CD4-positive, alpha-beta T cell treated with Interleukin-10 for 1 hour (primary cell): Measurements from ENCODE around the gene KCNG1.

ENCODE experiments used
- DNase-seq: peaks from one replicate; pipeline ENCODE4 v3.0.0-alpha.2; 2020

KCNG1 gene

GRCh38 chr20:51034988-51035656 is 12.2 kb upstream of the KCNG1 start:
- DNase-seq: no peak

- no peak for DNase-seq
These were observed 11.6 kb upstream of the KCNG1 start for GRCh38 chr20:51034476-51034875.

- DNase-seq: no peak
These were observed 7.3 kb upstream of the KCNG1 start for GRCh38 chr20:51029963-51030920.

GRCh38 chr20:51029556-51029955 is 6.6 kb upstream of the KCNG1 start:
- no peak for DNase-seq

GRCh38 chr20:51028616-51029212 is 5.8 kb upstream of the KCNG1 start:
- no peak for DNase-seq

- no peak for DNase-seq
These were observed 4.3 kb upstream of the KCNG1 start for GRCh38 chr20:51027035-51027795.

- DNase-seq: no peak
These were observed 3.4 kb upstream of the KCNG1 start for GRCh38 chr20:51026269-51026668.

GRCh38 chr20:51024761-51025160 is 1.9 kb upstream of the KCNG1 start:
- no peak for DNase-seq

GRCh38 chr20:51023617-51024155 is 779 bp upstream of the KCNG1 start:
- DNase-seq: no peak

GRCh38 chr20:51022227-51022802 is 592 bp downstream of the KCNG1 start:
- no peak for DNase-seq

GRCh38 chr20:51021067-51022025 is 1.6 kb downstream of the KCNG1 start:
- DNase-seq: no peak

- no peak for DNase-seq
These were observed 2.2 kb downstream of the KCNG1 start for GRCh38 chr20:51020657-51021056.

- DNase-seq: no peak
These were observed 3.0 kb downstream of the KCNG1 start for GRCh38 chr20:51019656-51020592.

- no peak for DNase-seq
These were observed 5.7 kb downstream of the KCNG1 start for GRCh38 chr20:51017251-51017650.

GRCh38 chr20:51016521-51016920 is 6.4 kb downstream of the KCNG1 start:
- no peak for DNase-seq

GRCh38 chr20:51014797-51015722 is 7.8 kb downstream of the KCNG1 start:
- DNase-seq: no peak

GRCh38 chr20:51013577-51014330 is 9.2 kb downstream of the KCNG1 start:
- DNase-seq: no peak

- no peak for DNase-seq
These were observed 10.6 kb downstream of the KCNG1 start for GRCh38 chr20:51012357-51012756.
